ENCODE results near the gene WNT4. TPM values are rescaled to one million over a fixed set of nuclear protein-coding genes. Genes with fewer than 3 reads are reported as not detected.
A peak's percentile ranks its signal among the peaks of the same experiment; 100 is the strongest.

WNT4 gene
- total RNA-seq, 3 donors from 2014 or later = not detected

GRCh38 chr1:22131062-22131461, 11.8 kb downstream of the WNT4 start:
- no peaks in the 10 kb centered on the region for H3K4me1 Mint-ChIP-seq (ENCODE audit: low read depth)
- no peaks in the 10 kb centered on the region for H3K9me3 Mint-ChIP-seq
- no peak for ATAC-seq
- H3K4me3 Mint-ChIP-seq = no peak overlapping the region
- H3K27me3 Mint-ChIP-seq (ENCODE audit: low read depth) = peaks cover 2% of the 10 kb centered on the region
- no peaks in the 10 kb centered on the region for H3K36me3 Mint-ChIP-seq (ENCODE audit: insufficient read depth)
- no peak for DNase-seq

DNA sequence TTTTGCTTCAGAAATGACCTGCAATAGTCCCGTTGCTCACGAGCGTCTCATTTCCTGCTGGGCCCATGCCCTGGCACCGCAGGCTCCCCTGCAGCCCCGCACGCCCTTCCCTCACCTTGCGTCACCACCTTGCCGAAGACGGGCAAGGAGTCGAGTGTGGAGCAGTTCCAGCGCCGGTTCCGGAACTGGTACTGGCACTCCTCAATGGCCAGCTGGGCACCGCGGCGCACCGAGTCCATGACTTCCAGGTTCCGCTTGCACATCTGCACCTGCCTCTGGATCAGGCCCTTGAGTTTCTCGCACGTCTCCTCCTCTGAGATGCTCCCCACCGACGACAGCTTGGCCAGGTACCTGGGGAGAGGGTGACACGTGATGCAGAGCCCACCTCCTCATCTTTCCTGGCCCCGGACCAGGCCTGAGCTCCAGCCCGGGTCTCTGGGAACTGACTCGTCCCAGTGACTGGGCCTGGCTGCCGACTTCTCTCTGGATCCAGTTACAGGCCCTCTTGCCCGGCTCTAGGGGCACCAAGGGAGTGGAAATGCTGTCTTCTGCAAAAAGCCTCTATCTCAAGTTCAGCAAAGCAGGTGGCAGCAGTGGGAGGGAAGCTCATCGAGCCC, 13.3 kb downstream of the WNT4 start:
- Mint-ChIP-seq H3K9me3 (no peaks in the 10 kb centered on the region), H3K4me1 (ENCODE audit: low read depth) (no peaks in the 10 kb centered on the region)
- no peak for DNase-seq

DNA sequence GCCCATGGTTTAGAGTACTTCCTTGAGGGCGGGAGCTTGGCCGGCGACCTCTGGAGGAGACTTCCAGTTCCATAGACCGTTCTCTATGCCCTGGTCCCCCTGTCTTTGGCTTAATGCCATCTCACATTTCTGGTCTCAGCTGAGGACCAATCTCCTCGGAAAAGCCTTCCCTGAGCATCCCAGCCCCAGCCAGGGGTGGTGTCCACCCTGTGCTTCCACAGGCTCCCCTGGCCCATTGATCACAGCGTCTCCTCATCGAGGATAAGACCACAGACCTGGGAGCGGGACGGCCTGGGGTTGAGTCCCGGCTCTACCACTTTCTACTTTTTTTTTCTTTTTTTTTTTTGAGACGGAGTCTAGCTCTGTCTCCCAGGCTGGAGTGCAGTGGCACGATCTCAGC, 14.5 kb downstream of the WNT4 start:
- H3K4me3 Mint-ChIP-seq = no peak overlapping the region
- no peaks in the 10 kb centered on the region for H3K9me3 Mint-ChIP-seq
- no peak for DNase-seq
- H3K27me3 Mint-ChIP-seq (ENCODE audit: low read depth) = no peaks in the 10 kb centered on the region
- ATAC-seq = no peak
- no peaks in the 10 kb centered on the region for H3K4me1 Mint-ChIP-seq (ENCODE audit: low read depth)
- no peaks in the 10 kb centered on the region for H3K36me3 Mint-ChIP-seq (ENCODE audit: insufficient read depth)

More for the DNA sequence above, 13.3 kb downstream of the WNT4 start:
- H3K36me3 Mint-ChIP-seq (ENCODE audit: insufficient read depth) = no peaks in the 10 kb centered on the region
- no peak overlapping the region for H3K4me3 Mint-ChIP-seq
- ATAC-seq = no peak
- peaks cover 2% of the 10 kb centered on the region for H3K27me3 Mint-ChIP-seq (ENCODE audit: low read depth)

- DNase-seq (no peak), ATAC-seq (no peak)
- Mint-ChIP-seq H3K4me1 (ENCODE audit: low read depth) (no peaks in the 10 kb centered on the region), H3K36me3 (ENCODE audit: insufficient read depth) (no peaks in the 10 kb centered on the region), H3K9me3 (no peaks in the 10 kb centered on the region), H3K27me3 (ENCODE audit: low read depth) (no peaks in the 10 kb centered on the region), H3K4me3 (no peak overlapping the region)
These were observed 15.2 kb downstream of the WNT4 start for GRCh38 chr1:22127731-22128130.

- ATAC-seq = no peak
These were observed 15.6 kb downstream of the WNT4 start for GRCh38 chr1:22127248-22127647.

GRCh38 chr1:22126531-22126930, 16.4 kb downstream of the WNT4 start:
- Mint-ChIP-seq H3K4me1 (ENCODE audit: low read depth) (no peaks in the 10 kb centered on the region), H3K4me3 (no peak overlapping the region), H3K27me3 (ENCODE audit: low read depth) (no peaks in the 10 kb centered on the region), H3K36me3 (ENCODE audit: insufficient read depth) (no peaks in the 10 kb centered on the region), H3K9me3 (no peaks in the 10 kb centered on the region)
- ATAC-seq = no peak
- DNase-seq = no peak

More at GRCh38 chr1:22127248-22127647, 15.6 kb downstream of the WNT4 start:
- Mint-ChIP-seq H3K9me3 (no peaks in the 10 kb centered on the region), H3K4me1 (ENCODE audit: low read depth) (no peaks in the 10 kb centered on the region), H3K27me3 (ENCODE audit: low read depth) (no peaks in the 10 kb centered on the region), H3K36me3 (ENCODE audit: insufficient read depth) (no peaks in the 10 kb centered on the region), H3K4me3 (no peak overlapping the region)
- no peak for DNase-seq

- Mint-ChIP-seq H3K27me3 (ENCODE audit: low read depth) (no peaks in the 10 kb centered on the region), H3K9me3 (no peaks in the 10 kb centered on the region), H3K36me3 (ENCODE audit: insufficient read depth) (peaks cover under 1% of the 10 kb centered on the region), H3K4me1 (ENCODE audit: low read depth) (no peaks in the 10 kb centered on the region), H3K4me3 (no peak overlapping the region)
- DNase-seq = no peak
- no peak for ATAC-seq
These were observed 18.2 kb downstream of the WNT4 start for GRCh38 chr1:22124592-22125229.

GRCh38 chr1:22123901-22124404, 18.9 kb downstream of the WNT4 start:
- ATAC-seq = no peak
- H3K27me3 Mint-ChIP-seq (ENCODE audit: low read depth) = no peaks in the 10 kb centered on the region
- peaks cover under 1% of the 10 kb centered on the region for H3K4me1 Mint-ChIP-seq (ENCODE audit: low read depth)
- H3K9me3 Mint-ChIP-seq = no peaks in the 10 kb centered on the region
- no peak overlapping the region for H3K4me3 Mint-ChIP-seq
- H3K36me3 Mint-ChIP-seq (ENCODE audit: insufficient read depth) = peaks cover 5% of the 10 kb centered on the region
- DNase-seq = no peak

- ATAC-seq (no peak), DNase-seq (no peak)
- no peak overlapping the region for H3K4me3 Mint-ChIP-seq
- H3K4me1 Mint-ChIP-seq (ENCODE audit: low read depth) = peaks cover 3% of the 10 kb centered on the region
- H3K36me3 Mint-ChIP-seq (ENCODE audit: insufficient read depth) = peaks cover 9% of the 10 kb centered on the region
- H3K9me3 Mint-ChIP-seq = no peaks in the 10 kb centered on the region
- no peaks in the 10 kb centered on the region for H3K27me3 Mint-ChIP-seq (ENCODE audit: low read depth)
These were observed 19.9 kb downstream of the WNT4 start for GRCh38 chr1:22123071-22123390.

DNA sequence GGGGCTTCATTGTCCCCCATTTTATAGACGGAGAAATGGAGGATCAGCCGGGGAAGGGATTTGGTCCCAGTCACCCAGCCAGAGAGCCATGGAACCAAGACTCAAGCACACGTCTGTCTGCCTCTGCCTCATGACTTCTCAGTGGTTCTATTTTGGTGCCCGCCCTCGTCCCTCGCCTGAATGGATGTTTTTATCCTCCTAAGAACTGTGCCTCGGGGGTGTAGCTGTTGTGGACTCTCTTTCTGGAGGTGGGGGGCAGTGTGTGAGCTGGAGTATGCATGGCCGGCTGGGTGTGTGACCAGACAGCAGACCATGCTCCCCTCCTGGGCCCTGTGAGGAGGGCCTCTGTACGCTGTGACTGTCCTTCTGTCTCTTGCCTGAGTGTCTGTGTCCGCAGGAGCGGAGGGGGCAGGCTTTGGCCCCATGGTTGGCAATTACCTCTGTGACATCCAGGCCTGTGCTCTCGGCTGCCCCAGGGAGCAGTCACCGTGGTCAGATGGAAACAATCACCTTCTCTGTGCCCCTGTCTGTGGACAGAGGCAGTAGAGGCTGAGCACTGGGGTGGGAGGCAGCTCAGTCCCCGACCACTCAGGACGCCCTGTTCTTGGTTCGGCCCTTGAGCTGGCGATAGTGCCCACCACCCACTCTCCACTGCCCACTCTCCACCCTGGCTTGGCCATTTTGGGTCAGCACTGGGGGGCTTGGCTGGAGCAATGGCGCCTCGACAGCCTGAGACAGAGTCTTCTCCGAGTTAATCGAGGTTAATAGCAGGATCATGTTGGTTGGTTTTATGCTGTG, 20.4 kb downstream of the WNT4 start:
- Mint-ChIP-seq H3K9me3 (no peaks in the 10 kb centered on the region), H3K36me3 (ENCODE audit: insufficient read depth) (peaks cover 13% of the 10 kb centered on the region), H3K4me1 (ENCODE audit: low read depth) (peaks cover 3% of the 10 kb centered on the region), H3K27me3 (ENCODE audit: low read depth) (no peaks in the 10 kb centered on the region), H3K4me3 (no peak overlapping the region)
- DNase-seq (no peak), ATAC-seq (no peak)

GRCh38 chr1:22121421-22121911, 21.4 kb downstream of the WNT4 start:
- DNase-seq = no peak
- Mint-ChIP-seq H3K4me1 (ENCODE audit: low read depth) (peaks cover 4% of the 10 kb centered on the region), H3K27me3 (ENCODE audit: low read depth) (no peaks in the 10 kb centered on the region), H3K36me3 (ENCODE audit: insufficient read depth) (peaks cover 13% of the 10 kb centered on the region), H3K9me3 (no peaks in the 10 kb centered on the region), H3K4me3 (no peak overlapping the region)
- ATAC-seq = peak in 1 of 2 donors; percentile 22

DNA sequence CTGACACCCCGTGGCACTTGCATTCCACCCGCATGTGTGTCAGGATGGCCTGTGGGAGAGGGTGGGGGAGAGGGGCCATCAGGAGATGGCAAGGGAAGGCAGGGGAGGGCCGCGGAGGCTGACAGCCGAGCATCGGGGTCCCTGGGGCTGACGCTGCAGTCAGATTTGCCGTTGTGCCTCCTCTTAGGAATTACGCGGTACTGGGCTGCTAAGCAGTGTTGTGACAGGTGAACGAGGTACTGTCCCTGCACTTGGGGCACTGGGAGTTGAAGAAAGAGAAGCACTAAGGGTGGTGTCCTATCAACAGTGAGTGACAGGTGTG, 22.5 kb downstream of the WNT4 start:
- peaks cover 16% of the 10 kb centered on the region for H3K36me3 Mint-ChIP-seq (ENCODE audit: insufficient read depth)
- H3K9me3 Mint-ChIP-seq = no peaks in the 10 kb centered on the region
- ATAC-seq = no peak
- no peaks in the 10 kb centered on the region for H3K27me3 Mint-ChIP-seq (ENCODE audit: low read depth)
- H3K4me1 Mint-ChIP-seq (ENCODE audit: low read depth) = peaks cover 11% of the 10 kb centered on the region
- DNase-seq = no peak
- no peak overlapping the region for H3K4me3 Mint-ChIP-seq

GRCh38 chr1:22119626-22120468, 23.1 kb downstream of the WNT4 start:
- peaks cover 13% of the 10 kb centered on the region for H3K4me1 Mint-ChIP-seq (ENCODE audit: low read depth)
- no peaks in the 10 kb centered on the region for H3K9me3 Mint-ChIP-seq
- peaks cover 18% of the 10 kb centered on the region for H3K36me3 Mint-ChIP-seq (ENCODE audit: insufficient read depth)
- H3K4me3 Mint-ChIP-seq = no peak overlapping the region
- ATAC-seq (no peak), DNase-seq (no peak)
- H3K27me3 Mint-ChIP-seq (ENCODE audit: low read depth) = no peaks in the 10 kb centered on the region

All from activated T-cell treated with anti-CD3 and anti-CD28 coated beads, Interleukin-2, amount 50 U/mL, for 4 hours (primary cell).